Sigmoid colon (tissue), 4 donors: ENCODE data around the gene GDNF.

ENCODE experiments used
- EP300 ChIP-seq, 4 donors: sonication (generic); formaldehyde crosslinking; IDR thresholded peaks; one replicate each; pipeline ENCODE4 v1.6.1; 2017; ENCODE audit warnings: antibody characterized with exemption in 4 of 4
- POLR2A ChIP-seq, 2 donors: fragments of 450-650 bp; IDR thresholded peaks; one replicate each; pipeline ENCODE4 v1.6.1; 2016; ENCODE audit warnings: antibody characterized with exemption in 2 of 2, mild to moderate bottlenecking in 2 of 2, moderate library complexity in 2 of 2
- POLR2AphosphoS5 ChIP-seq, 4 donors: sonication (generic); formaldehyde crosslinking; IDR thresholded peaks; one replicate each; pipeline ENCODE4 v1.6.1; 2017; ENCODE audit warnings: antibody characterized with exemption in 4 of 4
- TF ChIP-seq, protein P1 (sequence below), 4 experiments: fragments of 450-650 bp in 3 of 4; fragments of 200-600 bp in 1 of 4; IDR thresholded peaks; one replicate each; pipeline ENCODE4 v1.5.1; 2016 to 2019; ENCODE audit warnings: antibody characterized with exemption in 4 of 4, mild to moderate bottlenecking in 3 of 4, moderate library complexity in 2 of 4

DNA sequence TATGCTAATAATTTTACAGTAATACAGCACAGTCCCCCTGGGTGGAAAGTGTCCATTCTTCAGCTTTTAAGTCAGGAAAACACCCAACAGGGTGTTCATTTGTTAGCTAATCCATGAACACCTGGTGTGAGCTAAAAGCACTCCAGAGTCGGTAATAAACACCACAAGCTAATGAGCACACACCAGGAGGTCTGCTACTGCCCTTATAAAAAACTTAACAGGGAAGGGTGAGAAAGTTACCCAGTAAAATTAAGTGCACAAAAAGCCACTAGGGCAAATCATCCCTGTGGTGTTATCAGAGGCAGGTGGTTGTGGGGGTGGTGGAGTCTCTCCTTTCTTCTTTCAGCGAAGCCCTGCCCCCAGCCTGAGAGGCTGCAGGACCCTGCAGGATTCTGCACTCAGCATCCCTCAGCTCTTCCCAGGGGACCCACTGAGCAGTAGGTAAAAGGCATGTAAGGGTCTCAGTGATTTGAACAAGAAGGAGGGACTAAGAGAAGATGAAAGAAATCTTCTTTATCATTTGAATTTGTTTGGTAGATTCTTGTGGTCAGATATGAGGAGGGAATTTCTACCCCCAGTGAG, 14.4 kb downstream of the GDNF start:
- TF ChIP-seq POLR2A (IDR thresholded peaks at IDR 0.05) (no peak), EP300 (IDR thresholded peaks at IDR 0.05) (no peak), POLR2AphosphoS5 (IDR thresholded peaks at IDR 0.05) (no peak)
- TF ChIP-seq, protein P1, sequence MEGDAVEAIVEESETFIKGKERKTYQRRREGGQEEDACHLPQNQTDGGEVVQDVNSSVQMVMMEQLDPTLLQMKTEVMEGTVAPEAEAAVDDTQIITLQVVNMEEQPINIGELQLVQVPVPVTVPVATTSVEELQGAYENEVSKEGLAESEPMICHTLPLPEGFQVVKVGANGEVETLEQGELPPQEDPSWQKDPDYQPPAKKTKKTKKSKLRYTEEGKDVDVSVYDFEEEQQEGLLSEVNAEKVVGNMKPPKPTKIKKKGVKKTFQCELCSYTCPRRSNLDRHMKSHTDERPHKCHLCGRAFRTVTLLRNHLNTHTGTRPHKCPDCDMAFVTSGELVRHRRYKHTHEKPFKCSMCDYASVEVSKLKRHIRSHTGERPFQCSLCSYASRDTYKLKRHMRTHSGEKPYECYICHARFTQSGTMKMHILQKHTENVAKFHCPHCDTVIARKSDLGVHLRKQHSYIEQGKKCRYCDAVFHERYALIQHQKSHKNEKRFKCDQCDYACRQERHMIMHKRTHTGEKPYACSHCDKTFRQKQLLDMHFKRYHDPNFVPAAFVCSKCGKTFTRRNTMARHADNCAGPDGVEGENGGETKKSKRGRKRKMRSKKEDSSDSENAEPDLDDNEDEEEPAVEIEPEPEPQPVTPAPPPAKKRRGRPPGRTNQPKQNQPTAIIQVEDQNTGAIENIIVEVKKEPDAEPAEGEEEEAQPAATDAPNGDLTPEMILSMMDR (IDR thresholded peaks at IDR 0.05): no peak
